Ovary (tissue), 9 donors: ENCODE data around the gene MC1R. TPM values are rescaled to one million over a fixed set of nuclear protein-coding genes. Genes with fewer than 3 reads are reported as not detected.

Experiments used
- DNase-seq, 5 donors: peaks; one replicate each; pipeline ENCODE4 v3.0.0-alpha.2; 2019 to 2020
- H3K27ac ChIP-seq, 2 donors: fragments of 200-600 bp; one replicate each; pipeline versions ENCODE4 v1.5.1 to v1.8.0; 2019 to 2022
- H3K27me3 ChIP-seq: fragments of 200-600 bp; one replicate; pipeline ENCODE4 v1.8.0; 2022
- H3K36me3 ChIP-seq: fragments of 200-600 bp; sonication (generic); one replicate; pipeline ENCODE4 v1.5.1; 2019
- H3K4me1 ChIP-seq: one replicate; pipeline ENCODE4 v1.8.1; 2013; ENCODE audit warnings: mild to moderate bottlenecking, moderate library complexity; ENCODE audit not compliant: insufficient read depth
- H3K4me3 ChIP-seq: fragments of 200-600 bp; sonication (generic); one replicate; pipeline ENCODE4 v1.5.1; 2017
- H3K9me3 ChIP-seq, 2 donors: fragments of 200-600 bp in 1 of 2; sonication (generic) in 1 of 2; one replicate each; pipeline versions ENCODE4 v1.5.1 to v1.8.1; 2013 to 2019; ENCODE audit warnings: mild to moderate bottlenecking in 1 of 2, moderate library complexity in 1 of 2
- CTCF ChIP-seq, 3 donors: fragments of 450-650 bp in 2 of 3; fragments of 200-600 bp in 1 of 3; IDR thresholded peaks; one replicate each; pipeline versions ENCODE4 v1.5.1 to v1.8.0; 2016 to 2022; ENCODE audit warnings: antibody characterized with exemption in 3 of 3, mild to moderate bottlenecking in 1 of 3
- EP300 ChIP-seq: sonication (generic); formaldehyde crosslinking; IDR thresholded peaks from one replicate; pipeline ENCODE4 v1.6.1; 2017; ENCODE audit warnings: antibody characterized with exemption
- POLR2A ChIP-seq: fragments of 450-650 bp; IDR thresholded peaks from one replicate; pipeline ENCODE4 v1.6.1; 2017; ENCODE audit warnings: antibody characterized with exemption, mild to moderate bottlenecking, moderate library complexity
- WGBS, 3 donors: extraction: QIAGEN DNeasy Blood & Tissue Kit in 1 of 3; methylation state at CpG; one replicate each; pipeline versions ENCODE4 v1.1.5 to v1.1.7; 2013 to 2017; 5-methylcytosine and 5-hydroxymethylcytosine counted together
- intact Hi-C, 4 donors: fragments of 100-400 bp; cut with DNase I; formaldehyde crosslinking; loops; one replicate each; pipeline versions ENCODE4 v1.11.0 to v1.15.1; 2022 to 2023
- polyA plus RNA-seq, 2 donors: library from polyadenylated mRNA; stranded (reverse); fragments of 200-250 nt in 1 of 2; fragments of 350-450 nt in 1 of 2; fragmentation: Illumina TruSeq in 1 of 2; extraction: RNeasy Lipid Tissue Mini Kit (QIAGEN cat#74804) in 1 of 2; gene quantifications; one replicate each; pipeline ENCODE4 v1.2.3, GENCODE V29; 2013 to 2014
- total RNA-seq, 7 donors: library from RNA; depleted of rRNA in 2 of 7; stranded (reverse); fragments of >200 nt in 2 of 7; fragmentation: NEBNext Ultra II Directional in 3 of 7; extraction: Animal tissue kit (Norgen Biotek cat#: 25700) in 3 of 7; gene quantifications; one replicate each; pipeline versions ENCODE4 v1.1.0 to v1.2.4, GENCODE V29; 2016 to 2023
- donor health status: DM: no; HTN: no; CAD: no; lungs with moderate emphysema.
- donor health status: DM: no; HTN: no; CAD: no.
- donor health status: Bipolar disorder and iron deficiency.
- donor health status: DM: yes; HTN: yes; CAD: no.
- donor health status: DM: no; HTN: no; CAD: no.
- donor health status: DM: yes; HTN: yes; CAD: no.

Gene MC1R
- total and polyA plus RNA-seq, 9 donors, result 0.42 to 8.5 (median 4.6) TPM

DNA sequence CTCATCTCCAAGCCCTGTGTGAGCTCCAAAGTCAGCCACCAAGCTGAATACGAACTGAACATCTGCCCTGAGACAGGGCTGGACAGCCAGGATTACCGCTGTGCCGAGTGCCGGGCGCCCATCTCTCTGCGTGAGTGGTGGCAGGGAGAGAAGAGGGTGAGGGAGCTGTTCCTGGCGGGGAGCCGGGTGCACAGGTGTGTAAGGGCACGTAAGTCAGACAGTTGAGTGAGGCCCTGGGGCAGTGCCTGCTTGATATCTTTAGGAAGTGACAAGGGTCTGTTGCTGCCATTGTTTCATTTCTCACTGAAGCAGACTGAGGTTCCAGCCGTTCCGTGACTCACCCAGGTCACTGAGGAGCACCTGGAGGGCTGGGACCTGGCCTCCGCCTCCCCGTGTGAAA, 42.3 kb downstream of the MC1R start:
- Histone ChIP-seq H3K27ac (no peak overlapping the region), H3K4me1 (no peaks in the 10 kb centered on the region), H3K4me3 (no peak overlapping the region), H3K36me3 (no peaks in the 10 kb centered on the region), H3K9me3 (no peaks in the 10 kb centered on the region), H3K27me3 (no peaks in the 10 kb centered on the region)
- WGBS, 3 donors, result 91 to 96% (median 92%) methylated on average over 11 to 13 of the region's 13 CpGs
- TF ChIP-seq EP300 (no peak), CTCF (IDR thresholded peaks at IDR 0.05) (no peak), POLR2A (no peak)
- DNase-seq, result no peak
- intact Hi-C loops, result no loop called here

- no peaks in the 10 kb centered on the region for H3K9me3 ChIP-seq
- WGBS, 3 donors, result 92 to 94% (median 93%) methylated on average over 23 of the region's 23 CpGs
- no peak overlapping the region for H3K4me3 ChIP-seq
- no peaks in the 10 kb centered on the region for H3K4me1 ChIP-seq
- no peak for DNase-seq
- H3K27ac ChIP-seq, result no peak overlapping the region
- no peaks in the 10 kb centered on the region for H3K36me3 ChIP-seq
- intact Hi-C loops, result no loop called here
- TF ChIP-seq CTCF (IDR thresholded peaks at IDR 0.05), result no peak
- H3K27me3 ChIP-seq, result no peaks in the 10 kb centered on the region
Measured at GRCh38 chr16:89961920-89962319, 43.3 kb downstream of the MC1R start.

DNA sequence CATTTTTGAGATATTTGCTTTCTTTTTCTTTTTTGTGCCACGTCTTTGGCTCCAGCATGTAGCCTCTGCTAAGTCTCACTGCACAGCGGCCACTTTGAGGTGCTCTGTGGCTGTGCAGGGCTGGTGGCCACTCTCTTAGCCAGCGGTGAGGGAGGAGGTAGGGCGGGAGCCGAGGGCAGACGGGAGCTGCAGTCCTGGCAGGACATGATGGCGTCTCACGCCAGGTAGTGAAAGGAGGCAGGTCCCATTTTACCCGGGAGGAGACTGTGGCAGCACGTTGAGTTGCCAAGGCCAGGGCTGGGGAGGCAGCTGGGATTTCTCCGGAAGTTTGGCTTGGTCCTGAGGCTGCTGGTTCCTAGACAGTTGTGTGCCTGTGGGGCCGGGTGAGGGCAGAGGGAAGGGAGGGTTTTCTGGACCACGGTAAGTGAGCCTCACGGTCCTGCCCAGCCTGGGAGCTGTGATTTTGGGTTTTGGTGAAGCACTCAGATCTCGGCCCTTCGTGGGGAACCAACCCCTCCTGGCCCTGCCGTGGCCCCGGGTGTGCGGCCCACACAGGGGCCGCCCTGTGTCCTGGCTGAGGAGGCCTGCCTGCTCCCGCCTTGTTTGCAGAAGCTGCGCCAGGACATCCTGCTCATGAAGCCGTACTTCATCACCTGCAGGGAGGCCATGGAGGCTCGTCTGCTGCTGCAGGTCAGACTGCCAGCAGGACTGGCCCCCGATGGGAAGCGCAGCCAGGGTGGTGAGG, 44.3 kb downstream of the MC1R start:
- intact Hi-C loops, result no loop called here
- 78 to 83% (median 80%) methylated on average over 25 to 26 of the region's 26 CpGs for WGBS, 3 donors
- no peak for TF ChIP-seq POLR2A
- no peak for TF ChIP-seq CTCF (IDR thresholded peaks at IDR 0.05)
- no peak for TF ChIP-seq EP300

GRCh38 chr16:89964201-89964600, 45.5 kb downstream of the MC1R start:
- no peaks in the 10 kb centered on the region for H3K27me3 ChIP-seq
- intact Hi-C loops, result no loop called here
- 81 to 87% (median 85%) methylated on average over 25 of the region's 25 CpGs for WGBS, 3 donors
- H3K27ac ChIP-seq, result no peak overlapping the region
- no peaks in the 10 kb centered on the region for H3K9me3 ChIP-seq
- DNase-seq, result no peak
- H3K36me3 ChIP-seq, result no peaks in the 10 kb centered on the region
- no peaks in the 10 kb centered on the region for H3K4me1 ChIP-seq
- TF ChIP-seq CTCF (IDR thresholded peaks at IDR 0.05), result no peak
- no peak for TF ChIP-seq EP300
- no peak for TF ChIP-seq POLR2A
- no peak overlapping the region for H3K4me3 ChIP-seq

More for the DNA sequence above, 44.3 kb downstream of the MC1R start:
- H3K27me3 ChIP-seq, result no peaks in the 10 kb centered on the region
- no peak overlapping the region for H3K4me3 ChIP-seq
- H3K9me3 ChIP-seq, result no peaks in the 10 kb centered on the region
- H3K27ac ChIP-seq, result no peak overlapping the region
- H3K36me3 ChIP-seq, result no peaks in the 10 kb centered on the region
- H3K4me1 ChIP-seq, result no peaks in the 10 kb centered on the region
- no peak for DNase-seq
